Activated naive CD8-positive, alpha-beta T cell (primary cell): ENCODE measurements around the gene HTN3.
"Not testable (repeated sequence)": the region's sequence is repeated elsewhere in the genome, so short reads cannot be mapped to it uniquely, and the experiment has no call there.

ENCODE experiments used
- H3K27ac Mint-ChIP-seq: one replicate; pipeline ENCODE4 v1.8.0; 2021; ENCODE audit warnings: mixed read lengths
- H3K27me3 Mint-ChIP-seq: one replicate; pipeline ENCODE4 v1.8.0; 2021; ENCODE audit warnings: mixed read lengths
- H3K36me3 Mint-ChIP-seq: one replicate; pipeline ENCODE4 v1.8.0; 2021; ENCODE audit warnings: mixed read lengths
- H3K4me1 Mint-ChIP-seq: one replicate; pipeline ENCODE4 v1.8.0; 2021; ENCODE audit warnings: low read depth, mixed read lengths
- H3K4me3 Mint-ChIP-seq: one replicate; pipeline ENCODE4 v1.8.0; 2021; ENCODE audit warnings: mild to moderate bottlenecking, mixed read lengths
- H3K9me3 Mint-ChIP-seq: one replicate; pipeline ENCODE4 v1.8.0; 2021; ENCODE audit warnings: low read depth, mixed read lengths

The HTN3 gene

GRCh38 chr4:70050138-70050537 lies 21.9 kb downstream of the HTN3 start, which contains the start of gene HTN1:
Gene HTN1 (plus strand): TSS chr4:70050438. CDS start chr4:70053077, 2,639 bp downstream.
- H3K4me3 Mint-ChIP-seq, H3K36me3 Mint-ChIP-seq, H3K4me1 Mint-ChIP-seq, H3K9me3 Mint-ChIP-seq, H3K27me3 Mint-ChIP-seq, H3K27ac Mint-ChIP-seq: not testable (repeated sequence)

- not testable (repeated sequence) for H3K27me3 Mint-ChIP-seq, H3K27ac Mint-ChIP-seq, H3K4me1 Mint-ChIP-seq, H3K9me3 Mint-ChIP-seq, H3K4me3 Mint-ChIP-seq, H3K36me3 Mint-ChIP-seq
These were observed 28.3 kb downstream of the HTN3 start for GRCh38 chr4:70056534-70056933.

GRCh38 chr4:70057651-70058050 lies 29.4 kb downstream of the HTN3 start:
- H3K27ac Mint-ChIP-seq, result no peak overlapping the region
- no peak overlapping the region for H3K4me3 Mint-ChIP-seq
- H3K9me3 Mint-ChIP-seq, result peaks cover 5% of the 10 kb centered on the region
- H3K36me3 Mint-ChIP-seq, result no peaks in the 10 kb centered on the region
- H3K27me3 Mint-ChIP-seq, result no peaks in the 10 kb centered on the region
- no peaks in the 10 kb centered on the region for H3K4me1 Mint-ChIP-seq

DNA sequence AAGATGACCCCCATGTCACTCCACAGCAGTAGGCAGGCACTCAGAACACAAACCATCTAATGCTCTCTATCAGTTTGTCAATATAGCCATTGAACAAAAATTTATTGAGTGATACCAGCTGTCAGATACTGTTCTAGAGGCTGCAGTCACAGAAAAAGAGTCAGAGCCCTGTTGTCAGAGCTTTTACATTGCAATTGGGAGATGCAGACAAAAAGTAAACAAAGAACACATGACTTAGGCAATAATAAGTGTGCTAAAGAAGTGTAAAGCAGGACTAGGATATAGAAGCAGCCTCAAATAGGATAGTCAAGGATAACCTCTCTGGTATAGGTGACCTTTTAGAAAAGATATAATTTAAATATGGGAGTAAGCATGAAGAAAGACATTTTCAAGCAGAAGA lies 30.9 kb downstream of the HTN3 start:
- Mint-ChIP-seq H3K9me3 (peaks cover 5% of the 10 kb centered on the region), H3K27me3 (no peaks in the 10 kb centered on the region), H3K4me1 (no peaks in the 10 kb centered on the region), H3K27ac (no peak overlapping the region), H3K4me3 (no peak overlapping the region), H3K36me3 (no peaks in the 10 kb centered on the region)

DNA sequence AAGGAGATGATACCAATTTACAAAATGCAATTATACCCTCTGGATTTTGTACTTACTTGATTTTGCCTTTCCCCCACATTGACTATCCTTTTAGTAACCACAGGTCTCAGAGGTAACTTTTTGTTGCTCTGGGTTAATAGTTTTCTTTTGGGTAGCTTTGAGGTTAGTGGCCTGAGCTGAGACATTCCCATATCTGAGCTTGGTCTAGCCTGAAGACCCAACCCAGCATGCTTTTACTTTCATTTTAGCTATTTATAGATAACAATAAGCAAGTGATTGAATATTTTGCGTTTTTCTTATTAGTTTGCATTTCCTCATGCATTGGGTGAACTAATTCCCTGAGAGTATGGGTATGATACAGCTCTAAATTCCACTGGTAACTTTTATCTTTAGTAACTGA lies 33.7 kb downstream of the HTN3 start:
- H3K36me3 Mint-ChIP-seq, result no peaks in the 10 kb centered on the region
- no peak overlapping the region for H3K27ac Mint-ChIP-seq
- no peak overlapping the region for H3K4me3 Mint-ChIP-seq
- no peaks in the 10 kb centered on the region for H3K27me3 Mint-ChIP-seq
- H3K9me3 Mint-ChIP-seq, result no peaks in the 10 kb centered on the region
- H3K4me1 Mint-ChIP-seq, result no peaks in the 10 kb centered on the region

GRCh38 chr4:70080205-70080604 lies 51.9 kb downstream of the HTN3 start:
- Mint-ChIP-seq H3K27ac (no peak overlapping the region), H3K36me3 (no peaks in the 10 kb centered on the region), H3K27me3 (no peaks in the 10 kb centered on the region), H3K4me3 (no peak overlapping the region), H3K9me3 (no peaks in the 10 kb centered on the region), H3K4me1 (no peaks in the 10 kb centered on the region)
